IMR-90 (cell line): ENCODE measurements around the gene SYMPK. TPM values are rescaled to one million over a fixed set of nuclear protein-coding genes. Genes with fewer than 3 reads are reported as not detected.

Source experiments
- ATAC-seq: fragments of 200-7000 bp; cut with Tn5 transposase; 2 replicates; pipeline ENCODE4 v1.9.1; 2020; ENCODE audit warnings: low read depth, mild to moderate bottlenecking, moderate library complexity
- BruUV-seq: library from RNA; stranded (reverse); fragments of 400-500 nt; replicated peaks from 2 replicates; lab custom pipeline; 2021; lab: Mats Ljungman, UMichigan
- CTCF ChIA-PET: fragments of 300-600 bp; formaldehyde crosslinking; extraction: SDS; loops from one replicate; lab custom pipeline; 2021; ENCODE audit warnings: antibody characterized with exemption; lab: Yijun Ruan, JAX
- POLR2A ChIA-PET: fragments of 300-600 bp; sonication (Branson Sonifier 250); formaldehyde crosslinking; loops from one replicate; lab custom pipeline; 2022; ENCODE audit warnings: antibody characterized with exemption; ENCODE audit not compliant: unreplicated experiment; lab: Charles Lee
- DNase-seq: peaks from one replicate; pipeline ENCODE4 v3.0.0; 2013
- H2AFZ ChIP-seq: replicated peaks from 2 replicates; pipeline ENCODE3; 2013; ENCODE audit warnings: low read length, mild to moderate bottlenecking; ENCODE audit not compliant: poor library complexity
- H2AK5ac ChIP-seq: 2 replicates; pipeline ENCODE4 v1.6.1; 2013; ENCODE audit warnings: low read depth, low read length, inconsistent platforms
- H2AK9ac ChIP-seq: replicated peaks from 2 replicates; pipeline ENCODE3; 2013; ENCODE audit warnings: mild to moderate bottlenecking, low read depth, low read length, moderate library complexity; ENCODE audit not compliant: poor library complexity
- H2BK120ac ChIP-seq: 2 replicates; pipeline ENCODE4 v1.6.1; 2013; ENCODE audit warnings: low read depth, low read length, inconsistent platforms
- H2BK15ac ChIP-seq: 3 replicates; pipeline ENCODE4 v1.6.1; 2013; ENCODE audit warnings: low read depth, low read length, inconsistent platforms
- H2BK20ac ChIP-seq: 2 replicates; pipeline ENCODE4 v1.6.1; 2013; ENCODE audit warnings: low read depth, mild to moderate bottlenecking, inconsistent platforms, low read length, moderate library complexity
- H2BK5ac ChIP-seq: 2 replicates; pipeline ENCODE4 v1.6.1; 2013; ENCODE audit warnings: mild to moderate bottlenecking, low read depth, low read length, inconsistent platforms; ENCODE audit not compliant: poor library complexity, severe bottlenecking
- H3K14ac ChIP-seq: replicated peaks from 2 replicates; pipeline ENCODE4 v1.6.1; 2013; ENCODE audit warnings: low read depth, low read length, inconsistent platforms
- H3K18ac ChIP-seq: 2 replicates; pipeline ENCODE4 v1.6.1; 2013; ENCODE audit warnings: low read depth, low read length, control low read depth
- H3K23ac ChIP-seq: 2 replicates; pipeline ENCODE4 v1.6.1; 2013; ENCODE audit warnings: low read depth, low read length, inconsistent platforms
- H3K27ac ChIP-seq: 2 replicates; pipeline ENCODE4 v1.5.1; 2013; ENCODE audit warnings: mild to moderate bottlenecking, control low read depth, low read length; ENCODE audit not compliant: insufficient read depth
- H3K27me3 ChIP-seq: 2 replicates; pipeline ENCODE4 v1.6.1; 2013; ENCODE audit warnings: low read length; ENCODE audit not compliant: control insufficient read depth, insufficient read depth
- H3K36me3 ChIP-seq: 2 replicates; pipeline ENCODE4 v1.6.1; 2013; ENCODE audit warnings: low read length, mixed read lengths; ENCODE audit not compliant: control insufficient read depth, insufficient read depth
- H3K4ac ChIP-seq: 2 replicates; pipeline ENCODE4 v1.6.1; 2013; ENCODE audit warnings: low read depth, low read length, inconsistent platforms
- H3K4me1 ChIP-seq: 2 replicates; pipeline ENCODE4 v1.6.1; 2013; ENCODE audit warnings: low read length, mixed read lengths; ENCODE audit not compliant: control insufficient read depth, insufficient read depth
- H3K4me2 ChIP-seq: 2 replicates; pipeline ENCODE4 v1.6.1; 2013; ENCODE audit warnings: low read depth, mild to moderate bottlenecking, control low read depth, low read length, moderate library complexity
- H3K4me3 ChIP-seq: 2 replicates; pipeline ENCODE4 v1.5.1; 2013; ENCODE audit warnings: low read depth, mild to moderate bottlenecking, control low read depth, low read length, moderate library complexity; ENCODE audit not compliant: insufficient read depth
- H3K56ac ChIP-seq: 2 replicates; pipeline ENCODE4 v1.6.1; 2013; ENCODE audit warnings: low read length, inconsistent platforms; ENCODE audit not compliant: insufficient read depth; ENCODE audit errors: extremely low read depth
- H3K79me1 ChIP-seq, 2 experiments: 2 replicates each; pipeline ENCODE4 v1.6.1; 2013; ENCODE audit warnings: low read length in 2 of 2, inconsistent platforms in 1 of 2, low read depth in 1 of 2
- H3K9ac ChIP-seq: 2 replicates; pipeline ENCODE4 v1.6.1; 2013; ENCODE audit warnings: low read depth, low read length, control low read depth
- H3K9me1 ChIP-seq: 2 replicates; pipeline ENCODE4 v1.6.1; 2013; ENCODE audit warnings: low read length, inconsistent platforms; ENCODE audit not compliant: insufficient read depth
- H3K9me3 ChIP-seq: 2 replicates; pipeline ENCODE4 v1.6.1; 2013; ENCODE audit warnings: low read length; ENCODE audit not compliant: control insufficient read depth, insufficient read depth
- H4K20me1 ChIP-seq: 2 replicates; pipeline ENCODE4 v1.6.1; 2013; ENCODE audit warnings: low read length, inconsistent platforms; ENCODE audit not compliant: insufficient read depth
- H4K5ac ChIP-seq: 2 replicates; pipeline ENCODE4 v1.6.1; 2013; ENCODE audit warnings: mild to moderate bottlenecking, low read depth, low read length, control low read depth
- H4K8ac ChIP-seq, 2 experiments: 2 replicates each; pipeline ENCODE4 v1.6.1; 2013; ENCODE audit warnings: low read depth in 2 of 2, low read length in 2 of 2, control low read depth in 1 of 2, inconsistent platforms in 1 of 2
- H4K91ac ChIP-seq: 2 replicates; pipeline ENCODE4 v1.6.1; 2013; ENCODE audit warnings: low read depth, low read length, inconsistent platforms; ENCODE audit not compliant: insufficient read depth
- BHLHE40 ChIP-seq: fragments of 150-350 bp; IDR thresholded peaks from 2 replicates; pipeline ENCODE4 v1.6.1; 2016; ENCODE audit warnings: mild to moderate bottlenecking, low read depth, low read length
- CEBPB ChIP-seq: IDR thresholded peaks from 2 replicates; pipeline ENCODE4 v1.6.1; 2012; ENCODE audit warnings: low read depth, low read length, improper control_type of control experiment
- CHD1 ChIP-seq: IDR thresholded peaks from 2 replicates; pipeline ENCODE4 v1.6.1; 2012; ENCODE audit warnings: low read depth, low read length, improper control_type of control experiment
- CTCF ChIP-seq: conservative IDR thresholded peaks from 2 replicates; pipeline ENCODE4 v1.5.1; 2012; ENCODE audit warnings: mild to moderate bottlenecking, low read depth, low read length, improper control_type of control experiment
- ELK1 ChIP-seq: fragments of 150-350 bp; IDR thresholded peaks from 2 replicates; pipeline ENCODE4 v1.6.1; 2016; ENCODE audit warnings: low read depth, mild to moderate bottlenecking, low read length, moderate library complexity, borderline replicate concordance
- FOS ChIP-seq: fragments of 150-350 bp; IDR thresholded peaks from 2 replicates; pipeline ENCODE4 v1.6.1; 2016; ENCODE audit warnings: low read depth, low read length
- MAFK ChIP-seq: IDR thresholded peaks from 2 replicates; pipeline ENCODE4 v1.6.1; 2012; ENCODE audit warnings: low read depth, low read length, improper control_type of control experiment
- MAZ ChIP-seq: IDR thresholded peaks from 2 replicates; pipeline ENCODE4 v1.6.1; 2012; ENCODE audit warnings: low read depth, mild to moderate bottlenecking, low read length, improper control_type of control experiment, moderate library complexity, borderline replicate concordance
- MXI1 ChIP-seq: IDR thresholded peaks from 2 replicates; pipeline ENCODE4 v1.6.1; 2012; ENCODE audit warnings: low read depth, mild to moderate bottlenecking, low read length, moderate library complexity, borderline replicate concordance
- NFE2L2 ChIP-seq: fragments of 150-350 bp; IDR thresholded peaks from 2 replicates; pipeline ENCODE4 v1.6.1; 2016; ENCODE audit warnings: low read depth, mild to moderate bottlenecking, low read length
- POLR2A ChIP-seq: IDR thresholded peaks from 2 replicates; pipeline ENCODE4 v1.6.1; 2012; ENCODE audit warnings: mild to moderate bottlenecking, low read depth, low read length
- RAD21 ChIP-seq: IDR thresholded peaks from 2 replicates; pipeline ENCODE4 v1.6.1; 2012; ENCODE audit warnings: low read length, improper control_type of control experiment
- RCOR1 ChIP-seq: IDR thresholded peaks from 2 replicates; pipeline ENCODE4 v1.6.1; 2012; ENCODE audit warnings: mild to moderate bottlenecking, low read length, improper control_type of control experiment; ENCODE audit not compliant: insufficient replicate concordance
- RFX5 ChIP-seq: IDR thresholded peaks from 2 replicates; pipeline ENCODE4 v1.8.0; 2012; ENCODE audit warnings: low read depth, mild to moderate bottlenecking, low read length, moderate library complexity
- SMC3 ChIP-seq: fragments of 150-350 bp; IDR thresholded peaks from 2 replicates; pipeline ENCODE4 v1.6.1; 2016; ENCODE audit warnings: low read depth, mild to moderate bottlenecking, antibody characterized with exemption, low read length, moderate library complexity
- USF2 ChIP-seq: fragments of 150-350 bp; IDR thresholded peaks from 2 replicates; pipeline ENCODE4 v1.6.1; 2017; ENCODE audit warnings: mild to moderate bottlenecking, antibody characterized with exemption, low read length, low read depth
- WGBS, 2 experiments: methylation state at CpG; one replicate each; pipeline versions ENCODE4 v1.1.5 to v1.1.7; 2013; ENCODE audit warnings: missing lambda C conversion rate in 2 of 2; ENCODE audit not compliant: insufficient read length in 1 of 2; ENCODE audit errors: extremely low coverage in 2 of 2; 5-methylcytosine and 5-hydroxymethylcytosine counted together
- dilution Hi-C: fragments of 300-500 bp; cut with HindIII; formaldehyde crosslinking; loops from one replicate; pipeline ENCODE4 v1.14.3; 2018; ENCODE audit warnings: low sequenced_read_pairs; ENCODE audit not compliant: unreplicated experiment
- in situ Hi-C: fragments of 300-500 bp; cut with MboI; formaldehyde crosslinking; loops from 3 replicates; pipeline ENCODE4 v1.14.3; 2019; ENCODE audit warnings: low sequenced_read_pairs, inconsistent platforms, mixed read lengths
- intact Hi-C: fragments of 100-400 bp; cut with micrococcal nuclease; formaldehyde crosslinking; loops from 2 replicates; pipeline ENCODE4 v1.10.0; 2022
- polyA plus RNA-seq, 3 experiments: library from polyadenylated mRNA; depleted of rRNA; stranded (reverse); fragments of >200 nt; gene quantifications; 2 replicates each; pipeline ENCODE4 v1.2.3, GENCODE V29; 2012; ENCODE audit warnings: low replicate concordance in 1 of 3
- total RNA-seq: library from RNA; depleted of rRNA; stranded (reverse); fragments of >200 nt; gene quantifications from 2 replicates; pipeline ENCODE4 v1.2.3, GENCODE V29; 2012

Gene SYMPK
- total and polyA plus RNA-seq, 2 of the 4 experiments (the other 2 are of a cell fraction), result 35.3 to 71.5 TPM

GRCh38 chr19:45821570-45821969 is 41.4 kb downstream of the SYMPK start:
- Histone ChIP-seq H3K9me3 (no peaks in the 10 kb centered on the region), H3K9me1 (no peaks in the 10 kb centered on the region), H3K4me1 (no peaks in the 10 kb centered on the region), H2BK120ac (no peak overlapping the region), H3K18ac (no peak overlapping the region), H2AK9ac (no peak overlapping the region), H2AK5ac (no peak overlapping the region), H3K27me3 (no peaks in the 10 kb centered on the region), H4K5ac (no peak overlapping the region), H2AFZ (no peak overlapping the region), H4K20me1 (peaks cover 9% of the 10 kb centered on the region), H4K91ac (no peak overlapping the region), H3K4ac (no peak overlapping the region), H2BK5ac (no peak overlapping the region), H3K79me1 (no peaks in the 10 kb centered on the region; a peak in 1 of 4 replicates), H3K36me3 (peaks cover 68% of the 10 kb centered on the region), H2BK20ac (no peak overlapping the region), H3K4me2 (no peak overlapping the region), H3K27ac (no peak overlapping the region), H3K23ac (no peak overlapping the region), H3K4me3 (no peak overlapping the region), H2BK15ac (no peak overlapping the region), H3K9ac (no peak overlapping the region), H3K14ac (no peak overlapping the region), H3K56ac (no peak overlapping the region), H4K8ac (no peak overlapping the region)
- CTCF ChIA-PET, result no interaction called here
- intact Hi-C loops (no loop called here), in situ Hi-C loops (no loop called here), dilution Hi-C loops (no loop called here)
- no TSS peak for BruUV-seq
- POLR2A ChIA-PET, result no interaction called here
- 57% methylated on average over 5 of the region's 10 CpGs; no CpG with 5 or more reads in 1 of the 2 experiments for WGBS, 2 experiments
- DNase-seq, result no peak
- ATAC-seq, result no peak
- TF ChIP-seq BHLHE40 (no peak), MAZ (no peak), RFX5 (no peak), SMC3 (no peak), CEBPB (no peak), FOS (no peak), CTCF (no peak), MXI1 (no peak), RCOR1 (no peak), ELK1 (no peak), POLR2A (no peak), NFE2L2 (no peak), MAFK (no peak), RAD21 (no peak), CHD1 (no peak), USF2 (no peak)
